Thoracic aorta (tissue), 2 donors: ENCODE data around the gene PNPLA6. TPM values are rescaled to one million over a fixed set of nuclear protein-coding genes. Genes with fewer than 3 reads are reported as not detected.
A peak's percentile ranks its signal among the peaks of the same experiment; 100 is the strongest.

Experiments used
- ATAC-seq: fragments of 150-250 bp; one replicate; pipeline ENCODE4 v1.8.0; 2017; ENCODE audit warnings: low read depth; ENCODE audit not compliant: insufficient number of reproducible peaks, low FRiP score
- DNase-seq: peaks from one replicate; pipeline ENCODE4 v3.0.0-alpha.2; 2020; ENCODE audit warnings: low spot score
- H3K27ac ChIP-seq, 2 donors: fragments of 200-600 bp; sonication (generic); 1 replicate in 1 of 2; 2 replicates in 1 of 2; pipeline ENCODE4 v1.5.1; 2016; ENCODE audit warnings: mild to moderate bottlenecking in 2 of 2, moderate library complexity in 2 of 2
- H3K27me3 ChIP-seq: fragments of 200-600 bp; sonication (generic); replicated peaks from 2 replicates; pipeline ENCODE4 v1.6.0; 2016; ENCODE audit warnings: mild to moderate bottlenecking; ENCODE audit not compliant: insufficient read depth
- H3K36me3 ChIP-seq: fragments of 200-600 bp; sonication (generic); one replicate; pipeline ENCODE4 v1.5.1; 2016
- H3K4me1 ChIP-seq, 2 donors: fragments of 200-600 bp; sonication (generic); 1 replicate in 1 of 2; 2 replicates in 1 of 2; pipeline versions ENCODE4 v1.5.1 to v1.6.0; 2016; ENCODE audit warnings: low read depth in 2 of 2, mild to moderate bottlenecking in 1 of 2; ENCODE audit not compliant: control insufficient read depth in 1 of 2
- H3K4me3 ChIP-seq: fragments of 200-600 bp; sonication (generic); 2 replicates; pipeline ENCODE4 v1.5.1; 2016; ENCODE audit warnings: mild to moderate bottlenecking
- H3K9me3 ChIP-seq: fragments of 200-600 bp; sonication (generic); 2 replicates; pipeline ENCODE4 v1.5.1; 2016
- total RNA-seq, 2 donors: library from RNA; depleted of rRNA; stranded (reverse); fragments of >200 nt; gene quantifications; one replicate each; pipeline versions ENCODE4 v1.1.0 to v1.2.3, GENCODE V29; 2016
- TF ChIP-seq, protein P1 (sequence below): fragments of 200-600 bp; sonication (generic); IDR thresholded peaks from one replicate; pipeline ENCODE4 v1.5.1; 2019; ENCODE audit warnings: antibody characterized with exemption

The PNPLA6 gene
- total RNA-seq, 2 donors from 2014 or later, result 128 to 143 TPM

DNA sequence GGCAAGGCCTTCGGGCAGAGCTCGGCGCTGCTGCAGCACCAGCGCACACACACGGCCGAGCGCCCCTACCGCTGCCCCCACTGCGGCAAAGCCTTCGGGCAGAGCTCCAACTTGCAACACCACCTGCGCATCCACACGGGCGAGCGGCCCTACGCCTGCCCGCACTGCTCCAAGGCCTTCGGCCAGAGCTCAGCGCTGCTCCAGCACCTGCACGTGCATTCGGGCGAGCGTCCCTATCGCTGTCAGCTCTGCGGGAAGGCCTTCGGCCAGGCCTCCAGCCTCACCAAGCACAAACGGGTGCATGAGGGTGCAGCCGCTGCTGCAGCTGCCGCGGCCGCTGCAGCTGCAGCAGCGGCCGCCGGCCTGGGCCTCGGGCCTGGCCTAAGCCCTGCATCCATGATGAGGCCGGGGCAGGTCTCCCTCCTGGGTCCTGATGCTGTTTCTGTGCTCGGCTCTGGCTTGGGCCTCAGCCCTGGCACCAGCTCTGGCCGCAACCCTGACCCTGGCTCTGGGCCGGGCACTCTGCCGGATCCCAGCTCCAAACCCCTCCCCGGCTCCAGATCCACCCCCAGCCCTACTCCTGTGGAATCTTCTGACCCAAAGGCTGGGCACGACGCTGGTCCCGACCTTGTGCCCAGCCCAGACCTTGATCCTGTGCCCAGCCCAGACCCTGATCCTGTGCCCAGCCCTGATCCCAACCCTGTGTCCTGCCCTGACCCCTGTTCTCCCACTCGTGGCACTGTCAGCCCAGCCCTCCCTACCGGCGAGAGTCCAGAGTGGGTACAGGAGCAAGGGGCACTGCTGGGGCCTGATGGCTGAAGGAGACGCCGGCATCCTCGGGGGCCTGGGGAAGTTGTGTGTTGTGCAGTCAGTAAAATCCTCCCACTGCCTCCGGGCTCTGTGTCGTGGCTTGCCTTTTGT is 15.1 kb upstream of the PNPLA6 start:
- TF ChIP-seq, protein P1, sequence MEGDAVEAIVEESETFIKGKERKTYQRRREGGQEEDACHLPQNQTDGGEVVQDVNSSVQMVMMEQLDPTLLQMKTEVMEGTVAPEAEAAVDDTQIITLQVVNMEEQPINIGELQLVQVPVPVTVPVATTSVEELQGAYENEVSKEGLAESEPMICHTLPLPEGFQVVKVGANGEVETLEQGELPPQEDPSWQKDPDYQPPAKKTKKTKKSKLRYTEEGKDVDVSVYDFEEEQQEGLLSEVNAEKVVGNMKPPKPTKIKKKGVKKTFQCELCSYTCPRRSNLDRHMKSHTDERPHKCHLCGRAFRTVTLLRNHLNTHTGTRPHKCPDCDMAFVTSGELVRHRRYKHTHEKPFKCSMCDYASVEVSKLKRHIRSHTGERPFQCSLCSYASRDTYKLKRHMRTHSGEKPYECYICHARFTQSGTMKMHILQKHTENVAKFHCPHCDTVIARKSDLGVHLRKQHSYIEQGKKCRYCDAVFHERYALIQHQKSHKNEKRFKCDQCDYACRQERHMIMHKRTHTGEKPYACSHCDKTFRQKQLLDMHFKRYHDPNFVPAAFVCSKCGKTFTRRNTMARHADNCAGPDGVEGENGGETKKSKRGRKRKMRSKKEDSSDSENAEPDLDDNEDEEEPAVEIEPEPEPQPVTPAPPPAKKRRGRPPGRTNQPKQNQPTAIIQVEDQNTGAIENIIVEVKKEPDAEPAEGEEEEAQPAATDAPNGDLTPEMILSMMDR, result no peak
- Histone ChIP-seq H3K27ac (peak overlapping the region in 1 of 2 donors; percentile 37), H3K4me1 (peaks cover 17 to 64% of the 10 kb centered on the region in 2 donors)

DNA sequence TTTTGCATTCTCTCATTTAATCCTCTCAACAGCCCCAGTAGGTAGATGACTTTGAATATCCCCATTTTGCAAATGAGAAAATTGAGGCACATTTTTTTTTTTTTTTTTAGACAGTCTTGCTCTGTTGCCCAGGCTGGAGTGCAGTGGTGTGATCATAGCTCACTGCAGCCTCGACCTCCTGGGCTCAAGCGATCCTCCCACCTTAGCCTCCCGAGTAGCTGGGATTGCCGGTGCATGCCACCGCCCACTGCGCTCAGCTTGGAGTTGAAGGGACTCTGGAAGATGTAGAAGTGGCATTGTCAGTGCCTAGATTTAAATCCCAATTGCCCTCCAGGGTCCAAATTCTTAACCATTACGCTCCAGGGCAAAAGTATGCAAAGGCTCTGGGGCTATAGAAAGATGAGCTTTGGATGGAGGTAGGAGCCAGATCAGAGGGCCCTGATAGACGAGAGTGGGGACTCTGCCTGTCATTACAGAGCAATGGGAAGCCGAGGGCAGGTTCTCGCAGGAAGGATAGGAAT is 13.9 kb upstream of the PNPLA6 start:
- Histone ChIP-seq H3K27ac (peak overlapping the region; percentile 4 to 51), H3K4me1 (peaks cover 17 to 57% of the 10 kb centered on the region in 2 donors), H3K4me3 (peak overlapping the region; percentile 98), H3K27me3 (no peaks in the 10 kb centered on the region), H3K36me3 (peaks cover 11% of the 10 kb centered on the region), H3K9me3 (no peaks in the 10 kb centered on the region)
- DNase-seq (no peak), ATAC-seq (no peak)
- TF ChIP-seq, protein P1, result no peak

More for the DNA sequence above, 15.1 kb upstream of the PNPLA6 start:
- no peak for DNase-seq
- Histone ChIP-seq H3K36me3 (peaks cover 5% of the 10 kb centered on the region), H3K9me3 (no peaks in the 10 kb centered on the region), H3K4me3 (no peak overlapping the region), H3K27me3 (no peaks in the 10 kb centered on the region)
- ATAC-seq, result no peak

DNA sequence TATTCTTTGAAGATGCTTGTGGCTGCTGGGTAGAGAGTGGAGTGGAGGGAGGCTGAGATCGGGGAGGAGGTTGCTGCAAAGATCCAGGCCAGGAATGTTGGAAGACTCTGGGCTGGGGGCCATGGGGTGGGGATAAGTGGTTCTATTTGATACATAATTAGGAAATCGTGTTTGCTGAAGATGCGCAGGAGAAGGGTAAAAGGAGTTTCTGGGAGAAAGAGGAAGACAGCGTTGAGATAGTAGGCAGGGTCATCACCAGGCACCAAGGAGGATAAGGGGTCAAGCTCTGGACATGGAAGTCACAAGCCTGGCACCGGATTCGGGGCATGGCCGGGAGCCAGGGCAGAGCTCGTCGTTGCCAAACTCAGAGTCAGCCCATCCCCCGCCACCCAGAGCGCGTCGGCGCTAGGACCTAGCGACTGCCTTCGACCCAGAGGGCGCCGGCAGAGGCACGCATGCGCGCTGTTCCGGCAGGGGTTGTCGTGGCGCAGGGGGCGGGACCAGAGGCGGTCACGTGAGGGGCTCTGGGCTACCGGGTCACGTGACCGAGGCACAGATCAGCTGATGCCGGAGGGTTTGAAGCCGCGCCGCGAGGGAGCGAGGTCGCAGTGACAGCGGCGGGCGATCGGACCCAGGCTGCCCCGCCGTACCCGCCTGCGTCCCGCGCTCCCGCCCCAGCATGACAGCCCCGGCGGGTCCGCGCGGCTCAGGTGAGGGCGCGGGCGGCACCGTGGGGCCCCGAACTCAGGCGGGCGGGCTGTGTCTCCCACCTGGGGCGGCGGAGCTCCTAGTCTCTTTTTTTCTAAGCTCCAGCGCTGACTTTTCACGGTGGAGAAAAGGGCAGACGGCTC is 13.2 kb upstream of the PNPLA6 start, which contains the start of gene MCOLN1:
Gene MCOLN1 (plus strand): TSS at position 553 of the 851 bp plus-strand sequence. CDS start 127 bp downstream, at position 680.
- peaks cover 11% of the 10 kb centered on the region for H3K36me3 ChIP-seq
- peak within 1 kb of the TSS; percentile 4 to 51 for H3K27ac ChIP-seq

DNA sequence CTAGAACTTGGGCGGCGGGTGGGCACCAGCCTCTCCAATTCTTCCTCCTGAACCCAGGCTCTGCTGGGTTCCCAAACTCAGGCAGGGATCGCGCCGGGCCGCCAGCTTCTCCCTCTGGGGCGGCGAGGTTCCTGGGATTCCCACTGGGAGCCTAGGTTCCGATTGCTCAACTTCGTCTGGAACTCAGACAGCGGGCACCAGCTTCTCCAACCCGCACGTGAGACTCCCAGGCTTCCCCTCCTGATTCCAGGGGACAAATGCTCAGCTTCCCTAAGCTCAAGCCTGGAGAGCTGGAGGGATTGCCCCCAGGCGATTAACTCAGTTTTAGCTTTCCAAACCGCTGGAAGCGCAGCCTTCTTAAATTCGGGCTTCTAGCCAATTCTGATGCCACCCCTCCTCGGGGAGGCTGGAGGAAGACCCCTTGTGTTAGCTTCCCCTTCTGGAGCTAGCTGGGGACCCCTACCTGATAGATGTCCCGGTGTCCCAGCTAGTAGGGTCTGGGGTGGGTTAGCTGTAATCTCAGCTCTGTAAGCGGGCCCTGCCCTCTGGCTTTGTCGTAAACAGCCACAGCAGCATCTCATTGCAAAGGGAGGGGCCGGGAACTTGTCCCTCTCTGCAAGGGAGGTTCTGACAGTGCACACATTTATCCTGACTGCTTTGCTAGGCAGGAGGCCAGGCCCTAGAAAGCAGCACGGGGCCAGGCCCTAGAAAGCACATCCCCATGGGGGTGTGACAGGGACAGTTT is 12.4 kb upstream of the PNPLA6 start:
- no peak for DNase-seq
- peak overlapping the region in 1 of 2 donors; percentile 15 for H3K27ac ChIP-seq
- no peak for ATAC-seq
- TF ChIP-seq, protein P1, result no peak
- H3K36me3 ChIP-seq, result peaks cover 11% of the 10 kb centered on the region
- no peaks in the 10 kb centered on the region for H3K27me3 ChIP-seq
- H3K4me3 ChIP-seq, result peak overlapping the region; percentile 98
- H3K4me1 ChIP-seq, result peaks cover 14 to 42% of the 10 kb centered on the region in 2 donors
- H3K9me3 ChIP-seq, result no peaks in the 10 kb centered on the region

More for the DNA sequence above, 13.2 kb upstream of the PNPLA6 start, which contains the start of gene MCOLN1:
- Histone ChIP-seq H3K4me1 (peaks cover 14 to 50% of the 10 kb centered on the region in 2 donors), H3K9me3 (no peaks in the 10 kb centered on the region), H3K27me3 (no peaks in the 10 kb centered on the region), H3K4me3 (peak within 1 kb of the TSS; percentile 98)
- DNase-seq (peak; percentile 100), ATAC-seq (peak; percentile 88)
- TF ChIP-seq, protein P1, result no peak
